ENCODE results near the gene GNA12.

GRCh38 chr7:2812114-2812487 lies 32.0 kb downstream of the GNA12 start:
- TF ChIP-seq CTCF (IDR thresholded peaks at IDR 0.05) = no peak
- no peak for TF ChIP-seq EZH2 (IDR thresholded peaks at IDR 0.05)
- no peak for TF ChIP-seq EZH2phosphoT487 (IDR thresholded peaks at IDR 0.05)

Measured in neural progenitor cell (in vitro differentiated cells).